GM21619 (cell line): Measurements from ENCODE around the gene TPCN1.

Source experiments
- ATAC-seq: cut with Tn5 transposase; IDR thresholded peaks from one replicate; pipeline ENCODE4 v1.9.1; 2021; ENCODE audit not compliant: unreplicated experiment

The TPCN1 gene

GRCh38 chr12:113301811-113302210 is 80.5 kb downstream of the TPCN1 start:
- no peak for ATAC-seq

- no peak for ATAC-seq
Observed at GRCh38 chr12:113302466-113302865, 81.2 kb downstream of the TPCN1 start.

- no peak for ATAC-seq
Observed at GRCh38 chr12:113302886-113303640, 81.8 kb downstream of the TPCN1 start.

GRCh38 chr12:113305281-113305856 is 84.1 kb downstream of the TPCN1 start:
- no peak for ATAC-seq

- no peak for ATAC-seq
Observed at GRCh38 chr12:113306382-113306781, 85.1 kb downstream of the TPCN1 start.

- ATAC-seq = no peak
Observed at GRCh38 chr12:113310489-113310888, 89.2 kb downstream of the TPCN1 start.

- no peak for ATAC-seq
Observed at GRCh38 chr12:113314121-113314529, 92.9 kb downstream of the TPCN1 start.

- ATAC-seq = no peak
Observed at GRCh38 chr12:113315358-113315757, 94.1 kb downstream of the TPCN1 start.

GRCh38 chr12:113316155-113316554 is 94.9 kb downstream of the TPCN1 start:
- ATAC-seq = no peak

- ATAC-seq = no peak
Observed at GRCh38 chr12:113317122-113317521, 95.9 kb downstream of the TPCN1 start.

GRCh38 chr12:113318046-113318656 is 96.9 kb downstream of the TPCN1 start:
- no peak for ATAC-seq

- no peak for ATAC-seq
Observed at GRCh38 chr12:113318900-113319628, 97.8 kb downstream of the TPCN1 start.

- no peak for ATAC-seq
Observed at GRCh38 chr12:113320401-113320800, 99.1 kb downstream of the TPCN1 start.

- ATAC-seq = no peak
Observed at GRCh38 chr12:113322343-113322742, 101.1 kb downstream of the TPCN1 start.

GRCh38 chr12:113325916-113326315 is 104.7 kb downstream of the TPCN1 start:
- ATAC-seq = no peak

GRCh38 chr12:113326775-113327395 is 105.6 kb downstream of the TPCN1 start:
- no peak for ATAC-seq

GRCh38 chr12:113328368-113328889 is 107.2 kb downstream of the TPCN1 start:
- no peak for ATAC-seq

- no peak for ATAC-seq
Observed at GRCh38 chr12:113329022-113329790, 107.9 kb downstream of the TPCN1 start.

GRCh38 chr12:113329791-113330417 is 108.6 kb downstream of the TPCN1 start:
- ATAC-seq = no peak

- no peak for ATAC-seq
Observed at GRCh38 chr12:113330505-113330904, 109.2 kb downstream of the TPCN1 start.
